Activated naive CD4-positive, alpha-beta T cell treated with anti-CD3 and anti-CD28 coated beads, Interleukin-2, amount 10 ng/mL, durations not matched to agents 5 hours and 36 hours (primary cell): ENCODE results near the gene ASXL2. TPM values are rescaled to one million over a fixed set of nuclear protein-coding genes. Genes with fewer than 3 reads are reported as not detected.

Experiments
- total RNA-seq, 2 experiments: library from RNA; stranded (reverse); gene quantifications; one replicate each; pipeline ENCODE4 v1.2.3, GENCODE V29; 2021

The ASXL2 gene
- total RNA-seq, result 10 to 100 TPM; 45.9 to 49.3 TPM

DNA sequence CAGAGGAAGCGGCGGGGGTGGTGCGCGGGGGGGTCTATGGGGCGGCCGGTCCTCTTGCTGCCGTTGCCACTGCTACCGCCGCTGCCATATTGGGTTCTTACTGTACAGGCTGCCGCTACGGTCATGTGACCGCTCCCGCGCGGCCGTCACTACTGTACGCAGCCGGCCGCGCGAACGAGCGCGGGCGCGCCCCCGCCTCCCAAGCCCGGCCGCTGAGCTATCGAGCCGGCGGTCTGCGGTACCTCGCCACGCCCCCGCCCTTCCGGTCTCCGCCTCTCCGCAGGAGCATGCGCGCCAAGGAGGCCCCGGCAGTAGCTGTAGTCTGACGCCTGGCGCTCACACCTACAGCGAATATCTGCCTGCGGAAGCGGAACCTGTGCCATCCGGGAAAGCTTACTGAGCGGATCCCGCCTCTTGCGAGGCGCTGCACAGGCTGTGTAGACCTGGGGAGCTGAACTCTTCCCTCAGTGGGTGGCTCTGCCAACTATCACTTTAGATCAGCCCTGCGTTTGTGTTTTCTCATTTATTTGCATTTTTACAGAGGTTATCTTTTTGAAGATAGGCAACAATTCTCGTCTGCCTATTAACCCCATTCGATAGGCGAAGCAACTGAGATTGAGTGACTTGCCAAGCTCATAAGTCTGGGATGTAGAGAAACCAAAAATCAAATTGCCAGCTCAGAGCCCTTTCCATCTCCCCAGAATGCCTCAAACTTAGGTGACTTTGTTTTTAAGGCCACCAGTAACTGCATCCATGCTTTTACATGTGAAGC, at the start of gene ASXL2:
TSS of gene ASXL2 (minus strand) at position 127 of the 772 bp plus-strand sequence. CDS start 265 bp downstream, outside the sequence.

Other genes starting within 250 kb of the ASXL2 start
- 10 to 100 TPM; 28.9 to 30.4 TPM for gene DTNB, start 204.9 kb downstream of the ASXL2 start, total RNA-seq
- 10 to 100 TPM in 1 of 2 experiments, 1 to 10 TPM in 1; 6.0 to 10.7 TPM for gene KIF3C, start 104.0 kb upstream of the ASXL2 start, total RNA-seq
- gene RAB10, start 155.6 kb upstream of the ASXL2 start, total RNA-seq, result 10 to 100 TPM; 87.2 to 90.3 TPM